ENCODE data around the gene SLC5A2.
A peak's percentile ranks its signal among the peaks of the same experiment; 100 is the strongest.
"Not testable (repeated sequence)": the region's sequence is repeated elsewhere in the genome, so short reads cannot be mapped to it uniquely, and the experiment has no call there.

Gene SLC5A2

DNA sequence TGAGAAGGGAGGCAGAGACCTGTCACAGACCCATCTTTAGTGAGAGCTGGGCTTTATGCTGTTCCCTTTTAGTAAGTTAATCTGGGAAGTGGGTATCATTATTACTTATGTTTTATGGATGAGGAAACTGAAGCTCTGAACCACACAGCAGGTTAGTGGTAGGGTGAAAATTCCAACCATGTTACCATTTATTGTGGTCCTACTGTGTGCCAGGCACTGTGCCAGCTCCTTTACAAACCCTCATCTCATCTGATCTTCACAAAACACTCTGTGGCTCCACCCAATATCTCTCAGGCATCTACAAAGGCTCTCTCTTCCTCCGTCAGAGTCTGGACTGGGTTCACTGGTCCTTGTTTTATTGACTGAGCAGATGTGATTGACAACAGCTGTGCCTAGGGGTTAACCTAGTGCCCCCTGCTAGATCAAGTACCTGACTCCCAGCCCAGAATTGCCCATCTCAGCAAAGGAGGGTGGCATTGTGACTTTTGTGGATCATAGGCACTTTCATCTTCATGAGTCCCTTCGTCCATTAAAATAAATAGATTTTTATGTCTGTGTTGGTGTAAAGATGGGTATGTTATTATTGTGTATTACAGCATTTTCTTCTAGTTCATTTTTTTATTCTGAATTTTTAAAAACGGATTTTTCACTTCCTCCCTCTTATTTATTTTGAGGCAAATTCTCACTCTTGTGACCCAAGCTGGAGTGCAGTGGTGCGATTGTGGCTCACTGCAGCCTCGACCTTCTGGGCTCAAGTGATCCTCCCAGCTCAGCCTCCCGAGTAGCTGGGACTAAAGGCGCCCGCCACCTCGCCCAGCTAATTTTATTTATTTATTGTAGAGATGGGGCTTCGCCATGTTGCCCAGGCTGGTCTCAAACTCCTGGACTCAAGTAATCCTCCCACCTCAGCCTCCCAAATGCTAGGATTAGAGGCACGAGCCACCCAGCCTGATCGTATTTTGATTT, 7.9 kb upstream of the SLC5A2 start:
- no peak for FAIRE-seq
- no peak for DNase-seq (ENCODE audit: low spot score)

DNA sequence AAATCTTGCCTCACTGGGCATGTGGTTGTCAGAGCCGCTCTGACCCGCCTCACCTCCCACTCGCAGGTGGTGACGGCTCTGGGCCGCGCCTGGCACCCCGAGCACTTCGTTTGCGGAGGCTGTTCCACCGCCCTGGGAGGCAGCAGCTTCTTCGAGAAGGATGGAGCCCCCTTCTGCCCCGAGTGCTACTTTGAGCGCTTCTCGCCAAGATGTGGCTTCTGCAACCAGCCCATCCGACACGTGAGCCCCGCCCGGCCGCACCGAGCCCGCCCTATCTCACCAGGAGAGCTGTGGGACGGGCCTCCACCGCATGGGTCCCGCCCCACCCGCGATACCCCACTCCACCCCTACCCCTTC, 7.0 kb upstream of the SLC5A2 start:
- DNase-seq (ENCODE audit: low spot score) (no peak), FAIRE-seq (no peak)

DNA sequence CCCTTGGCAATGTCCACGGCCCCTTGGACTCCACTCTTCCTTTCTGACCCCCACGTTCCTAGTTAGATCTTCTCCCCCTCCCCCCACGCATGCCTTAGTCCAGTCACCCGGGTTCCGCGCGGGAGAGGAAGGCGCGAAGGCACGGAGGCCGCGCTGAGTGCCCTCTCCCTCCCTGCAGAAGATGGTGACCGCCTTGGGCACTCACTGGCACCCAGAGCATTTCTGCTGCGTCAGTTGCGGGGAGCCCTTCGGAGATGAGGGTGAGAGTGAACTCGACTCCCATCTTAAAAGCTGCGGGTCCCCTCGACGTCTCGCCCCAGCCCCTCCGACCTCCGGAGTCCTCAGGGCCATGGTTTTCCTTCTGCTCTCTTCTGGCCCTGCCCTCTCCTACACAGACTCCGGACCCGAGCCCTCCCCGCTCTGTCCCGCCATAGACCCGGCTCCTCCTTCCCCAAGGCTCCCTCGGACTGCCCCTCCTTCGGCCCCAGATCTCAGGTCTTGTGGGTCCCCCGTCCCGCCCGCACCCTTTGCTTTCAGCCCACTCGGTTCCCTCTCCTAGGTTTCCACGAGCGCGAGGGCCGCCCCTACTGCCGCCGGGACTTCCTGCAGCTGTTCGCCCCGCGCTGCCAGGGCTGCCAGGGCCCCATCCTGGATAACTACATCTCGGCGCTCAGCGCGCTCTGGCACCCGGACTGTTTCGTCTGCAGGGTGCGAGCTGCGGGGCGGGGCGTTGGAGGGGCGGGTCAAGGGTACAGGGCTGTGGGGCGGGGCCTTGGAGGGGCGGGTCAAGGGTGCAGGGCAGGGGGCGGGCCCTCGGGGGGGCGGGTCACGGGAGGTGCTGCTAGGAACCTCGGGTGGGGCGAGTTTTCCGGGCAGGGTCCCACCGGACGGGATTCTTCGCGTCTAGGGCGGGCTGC, 6.4 kb upstream of the SLC5A2 start:
- no peak for FAIRE-seq
- no peak for DNase-seq (ENCODE audit: low spot score)

DNA sequence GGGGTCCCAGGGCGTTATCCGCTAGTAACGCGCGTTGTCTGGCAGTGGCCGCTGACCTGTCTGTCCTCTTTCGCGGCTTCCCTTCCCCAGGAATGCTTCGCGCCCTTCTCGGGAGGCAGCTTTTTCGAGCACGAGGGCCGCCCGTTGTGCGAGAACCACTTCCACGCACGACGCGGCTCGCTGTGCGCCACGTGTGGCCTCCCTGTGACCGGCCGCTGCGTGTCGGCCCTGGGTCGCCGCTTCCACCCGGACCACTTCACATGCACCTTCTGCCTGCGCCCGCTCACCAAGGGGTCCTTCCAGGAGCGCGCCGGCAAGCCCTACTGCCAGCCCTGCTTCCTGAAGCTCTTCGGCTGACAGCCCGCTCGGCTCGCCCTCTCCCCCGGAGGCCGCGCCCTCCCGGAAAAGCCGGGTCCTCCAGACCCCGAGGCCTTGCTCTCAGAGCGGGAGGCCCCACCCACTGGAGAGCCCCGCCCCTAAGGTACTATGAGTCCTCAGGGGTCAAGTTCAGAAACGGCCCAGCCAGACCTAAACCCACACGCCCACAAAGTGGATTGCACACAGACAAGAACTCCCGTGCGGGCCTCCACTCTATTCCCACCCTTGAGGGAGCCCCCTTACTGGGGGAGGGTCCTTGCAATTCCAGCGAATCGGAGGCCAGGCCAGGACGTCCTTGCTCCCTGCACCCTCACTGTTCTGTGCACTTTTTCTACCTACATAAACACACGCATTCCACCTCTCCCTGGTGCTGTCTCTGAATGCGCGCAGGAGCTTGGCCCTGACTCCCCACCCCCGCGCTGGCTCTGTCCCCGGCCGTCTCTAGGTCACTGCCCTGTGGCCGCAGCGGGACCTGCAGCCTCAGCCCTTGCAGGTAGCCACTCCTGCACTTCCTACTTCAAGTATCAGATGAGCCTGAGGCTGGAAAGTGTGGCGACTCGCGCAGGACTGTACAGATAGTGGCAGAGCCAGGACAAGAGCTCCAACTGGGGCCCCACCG, 5.4 kb upstream of the SLC5A2 start:
- no peak for FAIRE-seq
- no peak for DNase-seq (ENCODE audit: low spot score)

DNA sequence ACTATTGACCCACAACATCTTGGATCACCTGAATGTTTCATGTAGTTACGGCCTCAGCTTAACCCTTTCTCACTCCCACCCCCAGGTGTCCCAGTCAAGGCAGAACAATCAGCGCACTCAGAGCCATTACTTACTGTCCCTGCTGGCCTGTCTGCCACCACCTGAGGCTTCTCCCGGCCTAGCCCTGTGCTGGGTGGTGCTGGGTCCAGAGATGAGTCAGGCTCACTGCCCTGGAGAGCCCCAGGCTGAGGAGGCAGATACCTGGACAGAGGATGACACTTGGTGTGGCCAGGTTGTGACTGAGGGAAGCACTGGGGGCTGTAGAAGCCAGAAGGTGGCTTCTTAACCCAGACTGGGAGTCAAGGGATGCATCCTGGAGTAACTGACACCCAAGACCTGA, 4.0 kb upstream of the SLC5A2 start:
- DNase-seq (ENCODE audit: low spot score), result no peak
- no peak for FAIRE-seq

DNA sequence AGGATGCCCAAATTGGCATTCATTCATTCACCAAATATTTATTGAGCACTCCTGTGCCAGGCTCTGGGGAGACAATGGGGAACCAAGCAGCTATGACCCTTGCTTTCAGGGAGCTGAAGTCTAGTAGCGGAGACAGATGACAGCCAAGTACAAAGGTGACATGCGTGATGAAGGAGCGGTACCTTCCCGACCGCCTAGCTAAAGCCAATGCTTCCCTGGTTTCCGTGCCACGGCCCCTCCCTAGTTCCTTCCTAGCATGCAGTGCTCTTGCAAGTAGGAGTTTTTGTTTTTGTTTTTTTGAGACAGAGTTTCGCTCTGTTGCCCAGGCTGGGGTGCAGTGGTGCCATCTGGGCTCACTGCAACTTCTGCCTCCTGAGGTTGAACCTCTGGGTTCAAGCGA, 3.2 kb upstream of the SLC5A2 start:
- DNase-seq (ENCODE audit: low spot score) (no peak), FAIRE-seq (no peak)

DNA sequence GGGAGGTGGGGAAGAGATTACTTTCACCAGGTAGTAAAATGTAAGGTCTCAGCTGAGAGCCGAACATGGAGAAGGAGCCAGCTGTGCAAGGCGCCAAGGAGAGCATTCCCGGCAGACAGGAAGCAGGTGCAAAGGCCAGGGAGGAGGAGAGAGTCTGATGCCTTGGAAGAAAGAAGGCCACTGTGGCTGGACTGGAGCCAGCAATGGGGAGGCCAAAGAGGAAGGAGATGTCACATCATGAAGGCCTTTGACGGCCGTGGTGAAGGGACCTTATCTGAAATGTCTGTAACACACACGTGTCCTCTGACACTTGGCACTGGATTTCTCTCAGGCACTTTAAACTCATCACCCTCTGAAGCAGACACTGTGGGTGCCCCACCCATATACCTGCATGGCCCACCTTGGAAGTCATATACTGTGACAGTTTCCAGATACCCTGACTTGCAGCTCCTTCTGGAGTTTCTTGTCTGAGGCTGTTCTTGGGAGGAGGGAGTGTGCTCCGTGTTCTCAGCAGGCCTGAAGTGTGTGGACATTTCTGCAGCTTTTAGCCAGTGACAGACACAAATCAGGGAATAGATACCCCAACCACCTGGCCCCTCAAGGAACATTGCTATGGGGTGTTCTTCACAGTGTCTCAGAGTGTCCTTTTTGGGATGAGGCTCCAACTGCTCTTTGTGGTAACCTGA, 1.9 kb upstream of the SLC5A2 start:
- DNase-seq (ENCODE audit: low spot score), result no peak
- FAIRE-seq, result no peak

DNA sequence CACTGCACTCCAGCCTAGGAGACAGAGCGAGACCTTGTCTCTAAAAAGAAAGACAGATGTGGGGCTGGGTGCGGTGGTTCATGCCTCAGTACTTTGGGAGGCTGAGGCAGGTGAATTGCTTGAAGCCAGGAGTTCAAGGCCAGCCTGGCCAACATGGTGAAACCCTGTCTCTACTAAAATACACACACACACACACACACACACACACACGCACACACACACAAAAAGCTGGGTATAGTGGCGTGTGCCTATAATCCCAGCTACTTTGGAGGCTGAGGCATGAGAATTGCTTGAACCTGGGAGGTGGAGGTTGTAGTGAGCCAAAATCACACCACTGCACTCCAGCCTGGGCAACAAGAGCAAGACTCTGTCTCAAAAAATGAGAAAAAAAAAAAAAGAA, 1.1 kb downstream of the SLC5A2 start:
- not testable (repeated sequence) for FAIRE-seq; DNase-seq (ENCODE audit: low spot score)

DNA sequence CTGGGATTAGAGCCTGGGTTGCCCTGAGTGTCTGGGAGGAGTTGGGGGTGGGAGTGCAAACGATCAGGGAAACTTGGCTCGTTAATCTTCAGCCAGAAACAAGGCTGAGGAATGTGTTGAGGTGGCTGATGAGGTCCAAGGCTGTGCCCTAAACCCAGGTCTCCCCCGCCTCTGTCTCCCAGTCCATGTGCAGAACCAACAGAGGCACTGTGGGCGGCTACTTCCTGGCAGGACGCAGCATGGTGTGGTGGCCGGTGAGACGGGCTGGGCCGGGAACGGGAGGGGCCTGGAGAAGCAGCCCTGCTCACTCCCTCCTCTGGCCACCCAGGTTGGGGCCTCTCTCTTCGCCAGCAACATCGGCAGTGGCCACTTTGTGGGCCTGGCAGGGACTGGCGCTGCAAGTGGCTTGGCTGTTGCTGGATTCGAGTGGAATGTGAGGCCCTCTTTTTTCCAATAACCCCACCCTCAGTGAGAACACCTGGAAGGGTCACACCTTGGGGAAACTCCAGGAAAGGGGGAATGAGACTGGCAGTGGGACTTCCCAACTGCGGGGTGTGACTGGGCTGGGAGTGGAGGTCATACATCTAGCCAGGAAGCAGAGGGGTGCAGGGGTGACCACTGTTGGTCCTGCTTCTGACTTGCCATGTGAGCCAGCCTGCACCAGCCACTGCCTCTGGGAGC, 1.7 kb downstream of the SLC5A2 start:
- DNase-seq (ENCODE audit: low spot score), result peak; percentile 82
- peak; percentile 84 for FAIRE-seq

DNA sequence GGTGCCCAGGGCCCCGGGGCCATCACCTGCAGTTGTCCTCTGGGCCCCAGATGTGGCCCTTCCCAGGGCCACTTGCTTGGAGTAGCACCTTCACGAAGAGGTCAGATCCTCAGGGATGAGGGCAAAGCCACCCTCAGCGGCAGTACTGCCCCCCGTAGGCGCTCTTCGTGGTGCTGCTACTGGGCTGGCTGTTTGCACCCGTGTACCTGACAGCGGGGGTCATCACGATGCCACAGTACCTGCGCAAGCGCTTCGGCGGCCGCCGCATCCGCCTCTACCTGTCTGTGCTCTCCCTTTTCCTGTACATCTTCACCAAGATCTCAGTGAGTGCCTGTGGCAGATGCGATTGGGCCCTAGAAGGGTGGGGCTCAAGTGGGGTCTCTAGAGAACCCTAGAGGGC, 2.6 kb downstream of the SLC5A2 start:
- no peak for DNase-seq (ENCODE audit: low spot score)
- no peak for FAIRE-seq

DNA sequence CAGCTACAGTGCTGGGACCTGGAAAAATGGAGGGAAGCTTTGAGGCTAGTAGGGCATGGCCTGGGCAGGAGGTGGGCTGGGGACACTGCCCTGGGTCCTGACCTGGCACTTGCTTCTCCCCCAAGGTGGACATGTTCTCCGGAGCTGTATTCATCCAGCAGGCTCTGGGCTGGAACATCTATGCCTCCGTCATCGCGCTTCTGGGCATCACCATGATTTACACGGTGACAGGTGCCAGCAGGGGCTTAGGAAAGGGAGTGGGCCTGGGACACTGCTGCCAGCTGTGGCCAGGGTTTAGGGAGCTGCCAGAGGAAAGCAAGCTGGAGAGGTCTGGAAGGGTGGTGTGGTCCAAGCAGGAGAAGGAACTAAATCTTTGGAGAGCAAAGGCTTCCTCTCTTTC, 3.1 kb downstream of the SLC5A2 start:
- no peak for FAIRE-seq
- no peak for DNase-seq (ENCODE audit: low spot score)

DNA sequence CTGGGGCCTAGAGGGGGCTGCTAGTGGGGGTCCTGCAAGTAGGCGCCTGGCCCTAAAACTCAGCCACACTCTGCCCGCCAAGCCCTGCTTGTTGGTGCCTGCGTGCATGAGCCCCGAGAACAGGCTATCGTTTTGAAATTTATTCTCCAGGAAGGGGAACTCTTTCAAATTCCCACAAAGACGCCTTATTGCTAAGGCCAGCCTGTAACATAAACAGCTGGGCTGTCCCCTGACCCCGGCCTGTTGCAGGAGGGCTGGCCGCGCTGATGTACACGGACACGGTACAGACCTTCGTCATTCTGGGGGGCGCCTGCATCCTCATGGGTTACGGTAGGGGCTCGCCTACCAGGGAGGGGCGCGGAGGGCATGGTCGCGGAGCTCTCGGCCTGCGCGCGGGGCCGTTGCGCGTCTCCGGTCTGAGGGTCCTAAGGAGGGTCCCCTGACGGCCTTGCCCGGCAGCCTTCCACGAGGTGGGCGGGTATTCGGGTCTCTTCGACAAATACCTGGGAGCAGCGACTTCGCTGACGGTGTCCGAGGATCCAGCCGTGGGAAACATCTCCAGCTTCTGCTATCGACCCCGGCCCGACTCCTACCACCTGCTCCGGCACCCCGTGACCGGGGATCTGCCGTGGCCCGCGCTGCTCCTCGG, 4.3 kb downstream of the SLC5A2 start:
- no peak for FAIRE-seq

DNA sequence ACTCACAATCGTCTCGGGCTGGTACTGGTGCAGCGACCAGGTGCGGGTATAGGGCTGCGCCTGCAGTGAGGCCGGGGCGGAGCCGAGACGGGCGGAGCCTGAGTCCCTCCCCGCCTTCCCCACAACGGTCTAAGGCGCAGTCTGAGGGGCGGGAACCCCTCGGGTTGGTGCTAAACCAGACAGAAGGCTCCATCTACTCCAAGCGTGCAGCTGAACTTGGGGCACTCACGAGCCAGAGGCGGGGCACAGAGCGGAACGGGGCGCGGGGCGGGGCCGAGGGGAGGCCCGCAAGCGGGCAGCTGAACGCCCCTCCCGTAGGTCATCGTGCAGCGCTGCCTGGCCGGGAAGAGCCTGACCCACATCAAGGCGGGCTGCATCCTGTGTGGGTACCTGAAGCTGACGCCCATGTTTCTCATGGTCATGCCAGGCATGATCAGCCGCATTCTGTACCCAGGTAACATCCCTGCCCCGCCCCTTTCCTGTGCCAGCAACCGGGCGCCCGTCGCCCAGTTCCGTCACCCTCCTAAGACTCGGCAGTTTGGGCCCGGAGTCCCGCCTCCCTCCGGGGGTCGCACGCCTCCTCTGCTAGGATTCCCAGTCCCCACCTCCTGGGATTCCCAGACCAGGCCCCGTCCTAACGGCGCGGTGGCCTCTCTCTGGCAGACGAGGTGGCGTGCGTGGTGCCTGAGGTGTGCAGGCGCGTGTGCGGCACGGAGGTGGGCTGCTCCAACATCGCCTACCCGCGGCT, 5.0 kb downstream of the SLC5A2 start:
- no peak for DNase-seq (ENCODE audit: low spot score)
- no peak for FAIRE-seq

More for the DNA sequence above, 4.3 kb downstream of the SLC5A2 start:
- no peak for DNase-seq (ENCODE audit: low spot score)

DNA sequence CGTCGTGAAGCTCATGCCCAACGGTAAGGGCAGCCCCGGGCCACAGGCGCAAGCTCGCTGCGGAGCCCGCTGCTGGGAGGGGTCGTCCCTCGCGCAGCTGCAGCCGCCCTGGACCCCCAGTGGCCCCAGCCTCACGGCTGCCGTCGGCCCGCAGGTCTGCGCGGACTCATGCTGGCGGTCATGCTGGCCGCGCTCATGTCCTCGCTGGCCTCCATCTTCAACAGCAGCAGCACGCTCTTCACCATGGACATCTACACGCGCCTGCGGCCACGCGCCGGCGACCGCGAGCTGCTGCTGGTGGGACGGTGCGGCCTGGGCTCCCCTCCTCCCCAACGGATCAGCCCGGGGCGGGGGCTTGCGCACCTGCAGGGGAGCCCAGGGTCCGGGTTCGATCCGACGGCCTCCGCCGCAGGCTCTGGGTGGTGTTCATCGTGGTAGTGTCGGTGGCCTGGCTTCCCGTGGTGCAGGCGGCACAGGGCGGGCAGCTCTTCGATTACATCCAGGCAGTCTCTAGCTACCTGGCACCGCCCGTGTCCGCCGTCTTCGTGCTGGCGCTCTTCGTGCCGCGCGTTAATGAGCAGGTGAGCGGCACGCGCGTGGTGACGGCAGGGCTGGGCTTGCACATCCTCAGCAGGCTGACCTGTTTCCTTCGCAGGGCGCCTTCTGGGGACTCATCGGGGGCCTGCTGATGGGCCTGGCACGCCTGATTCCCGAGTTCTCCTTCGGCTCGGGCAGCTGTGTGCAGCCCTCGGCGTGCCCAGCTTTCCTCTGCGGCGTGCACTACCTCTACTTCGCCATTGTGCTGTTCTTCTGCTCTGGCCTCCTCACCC, 5.8 kb downstream of the SLC5A2 start:
- FAIRE-seq, result no peak
- no peak for DNase-seq (ENCODE audit: low spot score)

DNA sequence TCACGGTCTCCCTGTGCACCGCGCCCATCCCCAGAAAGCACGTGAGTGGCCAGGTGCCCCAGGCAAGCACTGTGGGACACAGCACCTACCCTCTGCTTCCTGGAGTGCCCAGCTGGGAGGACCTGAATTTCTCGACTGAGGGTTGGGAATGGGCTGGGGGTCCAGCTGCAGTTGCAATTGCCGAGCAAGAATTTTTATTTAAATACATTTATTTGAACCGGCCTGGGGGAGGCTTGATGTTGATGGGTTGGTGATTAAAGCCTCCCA, 6.3 kb downstream of the SLC5A2 start:
- DNase-seq (ENCODE audit: low spot score) (no peak), FAIRE-seq (no peak)

DNA sequence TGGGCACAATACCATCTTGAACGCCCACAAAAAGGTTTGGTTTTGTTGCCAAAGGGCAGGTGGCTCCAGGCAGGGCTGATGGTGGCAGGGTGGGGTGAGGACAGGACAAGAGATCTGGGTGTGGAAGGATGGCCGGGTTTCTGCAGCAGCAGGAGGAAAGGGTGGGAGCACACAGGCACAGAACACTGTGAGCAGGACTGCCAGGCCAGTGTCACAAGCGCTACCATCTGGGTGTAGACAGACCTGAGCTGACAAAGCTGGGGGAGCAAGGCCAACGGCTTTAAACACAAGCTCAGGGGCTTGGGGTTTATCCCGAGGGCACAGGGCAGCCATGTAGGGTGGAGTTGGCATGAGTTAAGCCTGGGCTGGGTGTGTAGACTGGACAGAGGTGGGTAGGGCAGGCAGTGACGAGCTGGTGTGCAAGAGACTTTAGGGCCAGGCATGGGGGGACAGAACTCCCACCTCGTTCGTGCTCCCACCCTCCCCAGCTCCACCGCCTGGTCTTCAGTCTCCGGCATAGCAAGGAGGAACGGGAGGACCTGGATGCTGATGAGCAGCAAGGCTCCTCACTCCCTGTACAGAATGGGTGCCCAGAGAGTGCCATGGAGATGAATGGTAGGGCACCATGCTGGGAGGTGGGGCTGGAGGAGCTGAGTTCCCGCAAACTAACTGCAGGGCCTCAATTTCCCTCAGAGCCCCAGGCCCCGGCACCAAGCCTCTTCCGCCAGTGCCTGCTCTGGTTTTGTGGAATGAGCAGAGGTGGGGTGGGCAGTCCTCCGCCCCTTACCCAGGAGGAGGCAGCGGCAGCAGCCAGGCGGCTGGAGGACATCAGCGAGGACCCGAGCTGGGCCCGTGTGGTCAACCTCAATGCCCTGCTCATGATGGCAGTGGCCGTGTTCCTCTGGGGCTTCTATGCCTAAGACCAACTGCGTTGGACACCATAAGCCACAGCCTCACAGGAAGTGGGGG, 7.0 kb downstream of the SLC5A2 start:
- DNase-seq (ENCODE audit: low spot score) (no peak), FAIRE-seq (no peak)
